HCT116 (cell line): ENCODE measurements around the gene PROSER3.

Experiments used
- CEBPB ChIP-seq: IDR thresholded peaks from 2 replicates; pipeline ENCODE4 v1.6.1; 2012; ENCODE audit warnings: low read depth
- CTCF ChIP-seq, 3 experiments: fragments of 200-600 bp in 1 of 3; sonication (generic) in 1 of 3; IDR thresholded peaks in 2 of 3; conservative IDR thresholded peaks in 1 of 3; 2 replicates each; pipeline ENCODE4 v1.5.1; 2012 to 2017; ENCODE audit warnings: low read depth in 2 of 3, low read length in 2 of 3, antibody characterized with exemption in 1 of 3, borderline replicate concordance in 1 of 3, control low read depth in 1 of 3, mild to moderate bottlenecking in 1 of 3, mixed read lengths in 1 of 3, mixed run types in 1 of 3, moderate library complexity in 1 of 3; ENCODE audit not compliant: insufficient read depth in 1 of 3
- EZH2 ChIP-seq: fragments of 200-600 bp; sonication (generic); IDR thresholded peaks from 2 replicates; pipeline ENCODE4 v1.6.1; 2017; ENCODE audit warnings: antibody characterized with exemption, mixed run types
- POLR2A ChIP-seq: IDR thresholded peaks from 2 replicates; pipeline ENCODE4 v1.7.0; 2011; ENCODE audit warnings: borderline replicate concordance; ENCODE audit not compliant: insufficient read depth, insufficient read length; ENCODE audit errors: extremely low read depth
- POLR2AphosphoS5 ChIP-seq: IDR thresholded peaks from 2 replicates; pipeline ENCODE4 v1.6.1; 2011; ENCODE audit warnings: mild to moderate bottlenecking, low read depth, low read length, moderate library complexity
- TCF7L2 ChIP-seq: IDR thresholded peaks from 2 replicates; pipeline ENCODE4 v1.7.0; 2011; ENCODE audit warnings: borderline replicate concordance, inconsistent platforms; ENCODE audit not compliant: insufficient read depth, insufficient read length; ENCODE audit errors: extremely low read depth
- ZBTB33 ChIP-seq: IDR thresholded peaks from 2 replicates; pipeline ENCODE4 v1.6.1; 2011; ENCODE audit warnings: mild to moderate bottlenecking, low read length, moderate library complexity; ENCODE audit not compliant: insufficient replicate concordance; ENCODE audit errors: extremely low read depth
- ZNF274 ChIP-seq: fragments of 200-500 bp; sonication (Bioruptor generic); IDR thresholded peaks from 2 replicates; pipeline ENCODE4 v1.6.1; 2014; ENCODE audit warnings: mild to moderate bottlenecking, low read depth, low read length, inconsistent platforms

DNA sequence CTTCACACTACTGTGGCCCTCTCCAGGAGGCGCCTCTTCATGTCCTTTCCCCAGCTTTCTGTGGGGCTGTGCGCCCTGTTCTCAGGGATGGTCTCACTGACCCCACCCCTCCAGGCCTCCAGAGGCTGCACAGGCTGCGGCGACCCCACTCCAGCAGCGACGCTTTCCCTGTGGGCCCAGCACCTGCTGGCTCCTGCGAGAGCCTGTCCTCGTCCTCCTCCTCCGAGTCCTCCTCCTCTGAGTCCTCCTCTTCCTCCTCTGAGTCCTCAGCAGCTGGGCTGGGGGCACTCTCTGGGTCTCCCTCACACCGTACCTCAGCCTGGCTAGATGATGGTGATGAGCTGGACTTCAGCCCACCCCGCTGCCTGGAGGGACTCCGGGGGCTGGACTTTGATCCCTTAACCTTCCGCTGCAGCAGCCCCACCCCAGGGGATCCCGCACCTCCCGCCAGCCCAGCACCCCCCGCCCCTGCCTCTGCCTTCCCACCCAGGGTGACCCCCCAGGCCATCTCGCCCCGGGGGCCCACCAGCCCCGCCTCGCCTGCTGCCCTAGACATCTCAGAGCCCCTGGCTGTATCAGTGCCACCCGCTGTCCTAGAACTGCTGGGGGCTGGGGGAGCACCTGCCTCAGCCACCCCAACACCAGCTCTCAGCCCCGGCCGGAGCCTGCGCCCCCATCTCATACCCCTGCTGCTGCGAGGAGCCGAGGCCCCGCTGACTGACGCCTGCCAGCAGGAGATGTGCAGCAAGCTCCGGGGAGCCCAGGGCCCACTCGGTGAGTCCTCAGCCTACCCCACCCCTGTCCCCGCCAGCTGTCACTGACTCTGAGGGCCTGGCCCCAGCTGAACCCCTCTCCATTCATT, 28.6 kb downstream of the PROSER3 start:
- no peak for TF ChIP-seq CEBPB
- TF ChIP-seq CTCF (IDR thresholded peaks at IDR 0.05 in 2 of 3, conservative IDR thresholded peaks at IDR 0.05 in 1 of 3; ENCODE audit: borderline replicate concordance in 1 of 3, insufficient read depth in 1 of 3, low read depth in 2 of 3, low read length in 2 of 3) = no peak
- no peak for TF ChIP-seq POLR2AphosphoS5
- no peak for TF ChIP-seq ZBTB33
- TF ChIP-seq EZH2 = no peak
- TF ChIP-seq ZNF274 = no peak
- TF ChIP-seq POLR2A = no peak
- TF ChIP-seq TCF7L2 = no peak
